Posterior vena cava (tissue), 2 donors: Measurements from ENCODE around the gene ZMYND15. TPM values are rescaled to one million over a fixed set of nuclear protein-coding genes. Genes with fewer than 3 reads are reported as not detected.
"Not testable (repeated sequence)": the region's sequence is repeated elsewhere in the genome, so short reads cannot be mapped to it uniquely, and the experiment has no call there.

Source experiments
- DNase-seq: peaks from one replicate; pipeline ENCODE4 v3.0.0-alpha.2; 2020; ENCODE audit warnings: low spot score
- intact Hi-C, 2 donors: fragments of 100-400 bp; cut with DNase I; formaldehyde crosslinking; loops; one replicate each; pipeline versions ENCODE4 v1.14.1 to v1.14.2; 2022 to 2023
- total RNA-seq, 2 donors: library from RNA; stranded (reverse); fragmentation: NEBNext Ultra II Directional; extraction: Animal tissue kit (Norgen Biotek cat#: 25700); gene quantifications; one replicate each; pipeline ENCODE4 v1.2.1, GENCODE V29; 2021
- donor health status: DM: yes; HTN: yes; CAD: no.
- donor health status: DM: yes; HTN: yes; CAD: no.

Gene ZMYND15
- total RNA-seq, 2 donors from 2014 or later, result 1.1 to 1.2 TPM

GRCh38 chr17:4712526-4712925 lies 27.1 kb upstream of the ZMYND15 start:
- DNase-seq, result no peak

DNA sequence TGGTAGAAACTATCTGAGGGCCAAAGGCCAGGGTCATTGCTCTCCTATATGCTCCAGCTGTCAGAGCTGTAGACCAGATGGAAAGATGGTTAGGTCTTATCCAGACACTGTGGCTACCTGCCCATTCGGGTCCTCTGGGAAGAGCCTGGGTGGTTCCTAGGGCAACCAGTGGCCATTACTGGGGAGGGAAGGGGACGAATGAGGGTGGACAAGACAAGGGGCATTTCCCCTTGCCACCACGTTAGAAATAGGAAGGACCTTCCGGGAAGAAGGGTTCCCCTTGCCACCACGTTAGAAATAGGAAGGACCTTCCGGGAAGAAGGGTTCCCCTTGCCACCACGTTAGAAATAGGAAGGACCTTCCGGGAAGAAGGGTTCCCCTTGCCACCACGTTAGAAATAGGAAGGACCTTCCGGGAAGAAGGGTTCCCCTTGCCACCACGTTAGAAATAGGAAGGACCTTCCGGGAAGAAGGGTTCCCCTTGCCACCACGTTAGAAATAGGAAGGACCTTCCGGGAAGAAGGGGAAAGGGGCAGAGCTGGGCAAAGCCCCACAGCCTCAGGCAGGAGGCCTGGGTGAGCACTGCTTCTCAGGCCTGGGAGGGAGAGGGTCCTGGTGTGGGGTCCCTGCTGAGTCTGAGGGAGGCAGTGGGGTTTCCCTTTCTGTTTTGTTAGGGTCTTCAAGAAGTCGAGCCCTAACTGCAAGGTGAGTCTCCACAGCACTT lies 25.1 kb upstream of the ZMYND15 start:
- DNase-seq, intact Hi-C loops: not testable (repeated sequence)

More at GRCh38 chr17:4712526-4712925, 27.1 kb upstream of the ZMYND15 start:
- intact Hi-C loops, result no loop called here

- DNase-seq, result no peak
- intact Hi-C loops, result no loop called here
These were observed 24.4 kb upstream of the ZMYND15 start for GRCh38 chr17:4715063-4715744.

DNA sequence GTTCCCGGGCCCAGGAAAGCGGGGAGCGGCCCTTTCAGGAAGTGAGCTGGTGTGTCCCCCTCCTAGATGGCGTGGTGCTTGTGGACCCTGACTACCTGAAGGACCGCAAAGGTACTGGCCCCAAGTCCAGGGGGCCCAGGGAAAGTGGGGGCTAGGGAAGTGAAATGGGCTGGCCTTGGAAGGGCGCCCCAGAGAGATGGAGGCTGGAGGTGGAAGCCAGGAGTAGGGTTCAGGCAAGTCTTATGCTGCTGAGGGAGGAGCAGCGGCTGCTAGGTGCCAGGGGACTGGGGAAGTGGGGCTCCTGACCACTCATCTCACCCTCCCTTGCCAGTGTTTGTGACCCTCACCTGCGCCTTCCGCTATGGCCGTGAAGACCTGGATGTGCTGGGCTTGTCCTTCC lies 23.6 kb upstream of the ZMYND15 start:
- no peak for DNase-seq
- intact Hi-C loops, result no loop called here

DNA sequence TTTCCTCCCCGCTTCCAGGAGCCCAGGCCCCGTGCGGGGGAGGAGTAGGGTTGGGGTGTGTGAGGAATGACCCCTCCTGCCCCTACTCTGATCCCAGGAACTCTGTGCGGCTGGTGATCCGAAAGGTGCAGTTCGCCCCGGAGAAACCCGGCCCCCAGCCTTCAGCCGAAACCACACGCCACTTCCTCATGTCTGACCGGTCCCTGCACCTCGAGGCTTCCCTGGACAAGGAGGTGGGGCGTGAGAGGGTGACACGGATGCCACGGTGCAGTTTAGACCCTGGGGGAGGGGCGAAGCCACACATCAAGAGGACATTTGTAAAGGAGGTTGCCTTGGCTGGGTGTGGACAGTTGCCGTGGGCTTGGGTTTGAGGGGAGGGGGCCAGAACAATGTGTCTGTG lies 21.8 kb upstream of the ZMYND15 start:
- DNase-seq, result no peak
- intact Hi-C loops, result no loop called here

DNA sequence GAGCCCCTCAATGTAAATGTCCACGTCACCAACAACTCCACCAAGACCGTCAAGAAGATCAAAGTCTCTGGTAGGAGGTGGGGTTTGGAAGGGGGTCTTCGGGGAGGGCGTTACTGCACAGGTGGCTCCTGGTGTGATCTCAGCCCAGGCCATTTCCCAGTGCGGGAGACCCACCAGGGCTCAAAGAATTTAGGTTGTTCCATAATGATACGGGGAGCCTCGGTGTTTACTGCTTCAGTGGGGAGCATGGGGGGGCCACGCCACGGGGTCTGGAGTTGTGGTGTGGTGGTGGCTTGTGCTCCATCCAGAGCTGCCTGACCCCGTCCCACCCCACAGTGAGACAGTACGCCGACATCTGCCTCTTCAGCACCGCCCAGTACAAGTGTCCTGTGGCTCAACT lies 21.4 kb upstream of the ZMYND15 start:
- intact Hi-C loops, result no loop called here
- DNase-seq, result no peak

DNA sequence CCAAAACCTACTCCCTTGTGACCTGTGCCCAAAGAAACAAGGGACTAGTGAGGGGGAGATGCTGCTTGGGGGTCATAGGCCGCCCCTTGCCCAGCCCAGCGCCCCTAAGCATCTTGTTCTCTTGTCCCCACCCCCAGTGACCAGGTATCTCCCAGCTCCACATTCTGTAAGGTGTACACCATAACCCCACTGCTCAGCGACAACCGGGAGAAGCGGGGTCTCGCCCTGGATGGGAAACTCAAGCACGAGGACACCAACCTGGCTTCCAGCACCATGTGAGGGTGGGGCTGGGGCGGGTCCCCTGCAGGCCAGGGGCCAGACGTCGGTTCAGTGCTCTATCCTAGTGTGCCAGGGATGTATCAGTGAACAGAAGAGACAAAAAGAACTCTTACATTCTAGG lies 20.5 kb upstream of the ZMYND15 start:
- intact Hi-C loops, result no loop called here
- no peak for DNase-seq

GRCh38 chr17:4719684-4720221 lies 19.9 kb upstream of the ZMYND15 start:
- intact Hi-C loops, result no loop called here
- DNase-seq, result no peak

- intact Hi-C loops, result no loop called here
- no peak for DNase-seq
These were observed 18.8 kb upstream of the ZMYND15 start for GRCh38 chr17:4720787-4721186.

- intact Hi-C loops, result no loop called here
- no peak for DNase-seq
These were observed 18.2 kb upstream of the ZMYND15 start for GRCh38 chr17:4721203-4722135.

GRCh38 chr17:4722678-4723240 lies 16.9 kb upstream of the ZMYND15 start:
- intact Hi-C loops, result no loop called here
- no peak for DNase-seq

DNA sequence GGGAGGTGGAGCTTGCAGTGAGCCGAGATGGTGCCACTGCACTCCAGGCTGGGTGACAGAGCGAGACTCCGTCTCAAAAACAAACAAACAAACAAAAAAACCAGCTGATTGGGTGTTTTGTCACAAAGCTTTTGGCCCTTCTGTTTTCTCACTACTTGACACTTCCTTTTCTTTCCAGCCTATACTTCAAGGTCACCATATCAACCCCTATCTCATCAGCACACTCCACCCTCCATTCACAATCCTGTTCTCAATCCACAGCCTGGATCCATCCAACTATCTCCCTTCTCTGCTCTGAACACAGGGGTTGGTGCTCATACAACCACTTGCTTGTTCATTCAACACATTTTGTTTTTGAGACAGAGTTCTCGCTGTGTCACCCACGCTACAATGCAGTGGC lies 15.0 kb upstream of the ZMYND15 start:
- intact Hi-C loops, result no loop called here

DNA sequence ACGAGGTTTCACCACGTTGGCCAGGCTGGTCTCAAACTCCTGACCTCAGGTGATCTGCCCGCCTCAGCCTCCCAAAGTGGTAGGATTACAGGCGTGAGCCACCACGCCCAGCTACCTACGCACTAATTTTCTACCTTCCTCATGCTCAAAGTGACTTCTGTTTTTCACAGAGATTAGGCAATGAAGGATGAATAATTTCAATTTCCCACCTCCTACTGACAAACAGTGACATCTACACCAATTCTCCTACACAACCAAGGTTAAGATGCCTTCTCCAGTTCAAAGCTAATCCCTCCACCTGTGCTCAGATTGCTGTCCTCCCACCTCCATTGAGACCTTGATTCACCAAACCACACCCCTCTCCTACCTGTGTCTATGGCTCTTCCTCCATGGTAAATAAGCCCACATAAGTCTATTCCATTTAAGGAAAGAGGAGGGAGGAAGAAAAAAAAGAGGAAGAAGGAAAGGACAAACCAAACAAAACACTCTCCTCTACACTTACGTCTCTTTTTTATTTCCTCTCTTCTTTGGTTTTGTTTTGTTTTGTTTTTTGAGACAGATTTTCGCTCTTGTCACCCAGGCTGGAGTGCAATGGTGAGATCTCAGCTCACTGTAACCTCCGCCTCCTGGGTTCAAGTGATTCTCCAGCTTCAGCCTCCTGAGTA lies 13.9 kb upstream of the ZMYND15 start:
- no peak for DNase-seq
- intact Hi-C loops, result no loop called here

More for the DNA sequence above, 15.0 kb upstream of the ZMYND15 start:
- no peak for DNase-seq

DNA sequence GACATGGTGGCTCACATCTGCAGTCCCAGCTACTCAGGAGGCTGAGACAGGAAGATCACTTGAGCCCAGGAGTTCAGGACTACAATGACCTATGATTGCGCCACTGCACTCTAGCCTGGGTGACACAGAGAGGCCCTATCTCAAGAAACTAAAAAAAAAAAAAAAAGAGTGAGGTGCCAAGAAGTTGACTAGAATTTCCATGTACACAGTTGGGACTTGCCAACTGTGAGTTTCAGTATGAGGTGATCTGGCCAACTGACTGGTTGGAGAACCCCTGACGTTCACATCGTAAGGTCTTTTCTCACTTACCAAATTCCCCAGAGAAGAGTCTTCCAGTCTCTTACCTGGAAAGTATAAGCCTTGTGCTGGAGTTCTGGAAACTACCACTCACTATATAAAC lies 11.5 kb upstream of the ZMYND15 start:
- intact Hi-C loops, result loop anchor here in 1 of 2 donors (2.0 kb wide), 1 partner anchor 161 kb away; no protein-coding TSS in a partner anchor
- DNase-seq, result no peak

DNA sequence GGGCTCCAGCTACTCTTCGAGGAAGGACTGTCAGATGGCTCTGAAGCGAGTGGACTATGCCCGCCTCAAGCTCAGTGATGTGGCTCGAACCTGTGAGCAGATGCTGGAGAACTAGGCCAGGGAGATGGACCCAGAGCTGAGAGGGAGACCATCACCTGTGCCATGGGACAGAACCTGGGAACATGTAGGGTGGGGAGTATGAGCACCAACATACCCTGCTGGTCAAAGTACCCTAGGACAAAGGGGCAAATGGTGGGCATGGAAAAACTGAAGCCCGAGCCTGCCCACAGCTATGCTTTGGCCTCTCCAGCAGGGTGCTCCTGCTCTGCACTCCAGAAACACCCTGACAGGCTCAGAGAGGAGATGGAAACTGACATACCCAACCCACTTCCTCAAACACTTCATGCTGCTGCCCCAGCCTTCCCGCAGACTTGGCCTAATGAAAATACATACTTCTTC lies 6.5 kb upstream of the ZMYND15 start:
- no peak for DNase-seq
- intact Hi-C loops, result no loop called here

GRCh38 chr17:4734857-4735475 lies 4.7 kb upstream of the ZMYND15 start:
- DNase-seq, result no peak
- intact Hi-C loops, result no loop called here

DNA sequence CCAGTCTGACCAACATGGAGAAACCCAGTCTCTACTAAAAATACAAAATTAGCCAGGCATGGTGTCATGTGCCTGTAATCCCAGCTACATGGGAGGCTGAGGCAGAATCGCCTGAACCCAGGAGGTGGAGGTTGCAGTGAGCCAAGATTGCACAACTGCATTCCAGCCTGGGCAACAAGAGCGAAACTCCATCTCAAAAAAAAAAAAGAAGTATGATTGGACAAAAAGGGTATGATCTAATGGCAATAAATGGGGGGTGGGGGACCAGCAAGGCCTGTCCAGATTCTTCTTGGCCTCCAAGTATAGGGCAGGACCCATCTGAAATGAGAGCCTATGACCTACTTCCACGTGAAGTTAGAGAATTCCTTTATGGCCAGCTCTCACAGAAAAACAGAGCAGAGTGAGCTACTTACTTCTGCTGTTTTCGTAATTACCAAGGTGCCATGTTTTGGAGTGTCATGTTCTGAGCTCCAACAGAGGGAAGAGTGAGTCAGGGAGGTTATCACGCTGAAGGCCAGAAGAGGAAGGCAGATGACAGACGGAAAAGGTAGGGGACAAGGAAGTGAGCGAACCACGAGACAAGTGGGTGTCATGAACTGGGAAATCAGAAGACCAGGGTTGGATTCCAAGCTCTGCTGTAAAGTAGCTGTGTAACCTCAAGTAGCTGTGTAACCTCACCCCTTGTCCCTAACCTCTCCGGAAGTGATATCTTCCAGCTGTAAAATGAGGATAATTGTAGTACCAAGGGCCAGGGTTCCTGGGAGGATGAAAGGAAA lies 3.6 kb upstream of the ZMYND15 start:
- no peak for DNase-seq
- intact Hi-C loops, result no loop called here
